IMR-90 (cell line): ENCODE data around the gene ADARB2. TPM values are rescaled to one million over a fixed set of nuclear protein-coding genes. Genes with fewer than 3 reads are reported as not detected.

ENCODE experiments used
- ATAC-seq: fragments of 200-7000 bp; cut with Tn5 transposase; 2 replicates; pipeline ENCODE4 v1.9.1; 2020; ENCODE audit warnings: low read depth, mild to moderate bottlenecking, moderate library complexity
- BruUV-seq: library from RNA; stranded (reverse); fragments of 400-500 nt; replicated peaks from 2 replicates; lab custom pipeline; 2021; lab: Mats Ljungman, UMichigan
- CTCF ChIA-PET: fragments of 300-600 bp; formaldehyde crosslinking; extraction: SDS; loops from one replicate; lab custom pipeline; 2021; ENCODE audit warnings: antibody characterized with exemption; lab: Yijun Ruan, JAX
- POLR2A ChIA-PET: fragments of 300-600 bp; sonication (Branson Sonifier 250); formaldehyde crosslinking; loops from one replicate; lab custom pipeline; 2022; ENCODE audit warnings: antibody characterized with exemption; ENCODE audit not compliant: unreplicated experiment; lab: Charles Lee
- DNase-seq: peaks from one replicate; pipeline ENCODE4 v3.0.0; 2013
- H2AFZ ChIP-seq: replicated peaks from 2 replicates; pipeline ENCODE3; 2013; ENCODE audit warnings: low read length, mild to moderate bottlenecking; ENCODE audit not compliant: poor library complexity
- H2AK5ac ChIP-seq: 2 replicates; pipeline ENCODE4 v1.6.1; 2013; ENCODE audit warnings: low read depth, low read length, inconsistent platforms
- H2AK9ac ChIP-seq: replicated peaks from 2 replicates; pipeline ENCODE3; 2013; ENCODE audit warnings: mild to moderate bottlenecking, low read depth, low read length, moderate library complexity; ENCODE audit not compliant: poor library complexity
- H2BK120ac ChIP-seq: 2 replicates; pipeline ENCODE4 v1.6.1; 2013; ENCODE audit warnings: low read depth, low read length, inconsistent platforms
- H2BK15ac ChIP-seq: 3 replicates; pipeline ENCODE4 v1.6.1; 2013; ENCODE audit warnings: low read depth, low read length, inconsistent platforms
- H2BK20ac ChIP-seq: 2 replicates; pipeline ENCODE4 v1.6.1; 2013; ENCODE audit warnings: low read depth, mild to moderate bottlenecking, inconsistent platforms, low read length, moderate library complexity
- H2BK5ac ChIP-seq: 2 replicates; pipeline ENCODE4 v1.6.1; 2013; ENCODE audit warnings: mild to moderate bottlenecking, low read depth, low read length, inconsistent platforms; ENCODE audit not compliant: poor library complexity, severe bottlenecking
- H3K14ac ChIP-seq: replicated peaks from 2 replicates; pipeline ENCODE4 v1.6.1; 2013; ENCODE audit warnings: low read depth, low read length, inconsistent platforms
- H3K18ac ChIP-seq: 2 replicates; pipeline ENCODE4 v1.6.1; 2013; ENCODE audit warnings: low read depth, low read length, control low read depth
- H3K23ac ChIP-seq: 2 replicates; pipeline ENCODE4 v1.6.1; 2013; ENCODE audit warnings: low read depth, low read length, inconsistent platforms
- H3K27ac ChIP-seq: 2 replicates; pipeline ENCODE4 v1.5.1; 2013; ENCODE audit warnings: mild to moderate bottlenecking, control low read depth, low read length; ENCODE audit not compliant: insufficient read depth
- H3K27me3 ChIP-seq: 2 replicates; pipeline ENCODE4 v1.6.1; 2013; ENCODE audit warnings: low read length; ENCODE audit not compliant: control insufficient read depth, insufficient read depth
- H3K36me3 ChIP-seq: 2 replicates; pipeline ENCODE4 v1.6.1; 2013; ENCODE audit warnings: low read length, mixed read lengths; ENCODE audit not compliant: control insufficient read depth, insufficient read depth
- H3K4ac ChIP-seq: 2 replicates; pipeline ENCODE4 v1.6.1; 2013; ENCODE audit warnings: low read depth, low read length, inconsistent platforms
- H3K4me1 ChIP-seq: 2 replicates; pipeline ENCODE4 v1.6.1; 2013; ENCODE audit warnings: low read length, mixed read lengths; ENCODE audit not compliant: control insufficient read depth, insufficient read depth
- H3K4me2 ChIP-seq: 2 replicates; pipeline ENCODE4 v1.6.1; 2013; ENCODE audit warnings: low read depth, mild to moderate bottlenecking, control low read depth, low read length, moderate library complexity
- H3K4me3 ChIP-seq: 2 replicates; pipeline ENCODE4 v1.5.1; 2013; ENCODE audit warnings: low read depth, mild to moderate bottlenecking, control low read depth, low read length, moderate library complexity; ENCODE audit not compliant: insufficient read depth
- H3K56ac ChIP-seq: 2 replicates; pipeline ENCODE4 v1.6.1; 2013; ENCODE audit warnings: low read length, inconsistent platforms; ENCODE audit not compliant: insufficient read depth; ENCODE audit errors: extremely low read depth
- H3K79me1 ChIP-seq, 2 experiments: 2 replicates each; pipeline ENCODE4 v1.6.1; 2013; ENCODE audit warnings: low read length in 2 of 2, inconsistent platforms in 1 of 2, low read depth in 1 of 2
- H3K9ac ChIP-seq: 2 replicates; pipeline ENCODE4 v1.6.1; 2013; ENCODE audit warnings: low read depth, low read length, control low read depth
- H3K9me1 ChIP-seq: 2 replicates; pipeline ENCODE4 v1.6.1; 2013; ENCODE audit warnings: low read length, inconsistent platforms; ENCODE audit not compliant: insufficient read depth
- H3K9me3 ChIP-seq: 2 replicates; pipeline ENCODE4 v1.6.1; 2013; ENCODE audit warnings: low read length; ENCODE audit not compliant: control insufficient read depth, insufficient read depth
- H4K20me1 ChIP-seq: 2 replicates; pipeline ENCODE4 v1.6.1; 2013; ENCODE audit warnings: low read length, inconsistent platforms; ENCODE audit not compliant: insufficient read depth
- H4K5ac ChIP-seq: 2 replicates; pipeline ENCODE4 v1.6.1; 2013; ENCODE audit warnings: mild to moderate bottlenecking, low read depth, low read length, control low read depth
- H4K8ac ChIP-seq, 2 experiments: 2 replicates each; pipeline ENCODE4 v1.6.1; 2013; ENCODE audit warnings: low read depth in 2 of 2, low read length in 2 of 2, control low read depth in 1 of 2, inconsistent platforms in 1 of 2
- H4K91ac ChIP-seq: 2 replicates; pipeline ENCODE4 v1.6.1; 2013; ENCODE audit warnings: low read depth, low read length, inconsistent platforms; ENCODE audit not compliant: insufficient read depth
- CHD1 ChIP-seq: IDR thresholded peaks from 2 replicates; pipeline ENCODE4 v1.6.1; 2012; ENCODE audit warnings: low read depth, low read length, improper control_type of control experiment
- CTCF ChIP-seq: conservative IDR thresholded peaks from 2 replicates; pipeline ENCODE4 v1.5.1; 2012; ENCODE audit warnings: mild to moderate bottlenecking, low read depth, low read length, improper control_type of control experiment
- ELK1 ChIP-seq: fragments of 150-350 bp; IDR thresholded peaks from 2 replicates; pipeline ENCODE4 v1.6.1; 2016; ENCODE audit warnings: low read depth, mild to moderate bottlenecking, low read length, moderate library complexity, borderline replicate concordance
- FOS ChIP-seq: fragments of 150-350 bp; IDR thresholded peaks from 2 replicates; pipeline ENCODE4 v1.6.1; 2016; ENCODE audit warnings: low read depth, low read length
- MAFK ChIP-seq: IDR thresholded peaks from 2 replicates; pipeline ENCODE4 v1.6.1; 2012; ENCODE audit warnings: low read depth, low read length, improper control_type of control experiment
- MAZ ChIP-seq: IDR thresholded peaks from 2 replicates; pipeline ENCODE4 v1.6.1; 2012; ENCODE audit warnings: low read depth, mild to moderate bottlenecking, low read length, improper control_type of control experiment, moderate library complexity, borderline replicate concordance
- MXI1 ChIP-seq: IDR thresholded peaks from 2 replicates; pipeline ENCODE4 v1.6.1; 2012; ENCODE audit warnings: low read depth, mild to moderate bottlenecking, low read length, moderate library complexity, borderline replicate concordance
- NFE2L2 ChIP-seq: fragments of 150-350 bp; IDR thresholded peaks from 2 replicates; pipeline ENCODE4 v1.6.1; 2016; ENCODE audit warnings: low read depth, mild to moderate bottlenecking, low read length
- POLR2A ChIP-seq: IDR thresholded peaks from 2 replicates; pipeline ENCODE4 v1.6.1; 2012; ENCODE audit warnings: mild to moderate bottlenecking, low read depth, low read length
- RAD21 ChIP-seq: IDR thresholded peaks from 2 replicates; pipeline ENCODE4 v1.6.1; 2012; ENCODE audit warnings: low read length, improper control_type of control experiment
- RCOR1 ChIP-seq: IDR thresholded peaks from 2 replicates; pipeline ENCODE4 v1.6.1; 2012; ENCODE audit warnings: mild to moderate bottlenecking, low read length, improper control_type of control experiment; ENCODE audit not compliant: insufficient replicate concordance
- RFX5 ChIP-seq: IDR thresholded peaks from 2 replicates; pipeline ENCODE4 v1.8.0; 2012; ENCODE audit warnings: low read depth, mild to moderate bottlenecking, low read length, moderate library complexity
- SMC3 ChIP-seq: fragments of 150-350 bp; IDR thresholded peaks from 2 replicates; pipeline ENCODE4 v1.6.1; 2016; ENCODE audit warnings: low read depth, mild to moderate bottlenecking, antibody characterized with exemption, low read length, moderate library complexity
- USF2 ChIP-seq: fragments of 150-350 bp; IDR thresholded peaks from 2 replicates; pipeline ENCODE4 v1.6.1; 2017; ENCODE audit warnings: mild to moderate bottlenecking, antibody characterized with exemption, low read length, low read depth
- WGBS, 2 experiments: methylation state at CpG; one replicate each; pipeline versions ENCODE4 v1.1.5 to v1.1.7; 2013; ENCODE audit warnings: missing lambda C conversion rate in 2 of 2; ENCODE audit not compliant: insufficient read length in 1 of 2; ENCODE audit errors: extremely low coverage in 2 of 2; 5-methylcytosine and 5-hydroxymethylcytosine counted together
- dilution Hi-C: fragments of 300-500 bp; cut with HindIII; formaldehyde crosslinking; loops from one replicate; pipeline ENCODE4 v1.14.3; 2018; ENCODE audit warnings: low sequenced_read_pairs; ENCODE audit not compliant: unreplicated experiment
- in situ Hi-C: fragments of 300-500 bp; cut with MboI; formaldehyde crosslinking; loops from 3 replicates; pipeline ENCODE4 v1.14.3; 2019; ENCODE audit warnings: low sequenced_read_pairs, inconsistent platforms, mixed read lengths
- intact Hi-C: fragments of 100-400 bp; cut with micrococcal nuclease; formaldehyde crosslinking; loops from 2 replicates; pipeline ENCODE4 v1.10.0; 2022
- polyA plus RNA-seq, 3 experiments: library from polyadenylated mRNA; depleted of rRNA; stranded (reverse); fragments of >200 nt; gene quantifications; 2 replicates each; pipeline ENCODE4 v1.2.3, GENCODE V29; 2012; ENCODE audit warnings: low replicate concordance in 1 of 3
- total RNA-seq: library from RNA; depleted of rRNA; stranded (reverse); fragments of >200 nt; gene quantifications from 2 replicates; pipeline ENCODE4 v1.2.3, GENCODE V29; 2012

ADARB2 gene
- total and polyA plus RNA-seq, 2 of the 4 experiments (the other 2 are of a cell fraction) = not detected

GRCh38 chr10:1548146-1548545 lies 189.2 kb downstream of the ADARB2 start:
- no peak overlapping the region for H3K27ac ChIP-seq
- no peaks in the 10 kb centered on the region for H4K20me1 ChIP-seq
- no peak overlapping the region for H4K5ac ChIP-seq
- H3K36me3 ChIP-seq = no peaks in the 10 kb centered on the region
- H3K18ac ChIP-seq = no peak overlapping the region
- no peaks in the 10 kb centered on the region for H3K4me1 ChIP-seq
- ChIA-PET POLR2A (no interaction called here), CTCF (no interaction called here)
- BruUV-seq = no TSS peak
- in situ Hi-C loops = no loop called here
- H3K9me3 ChIP-seq = peaks cover 55% of the 10 kb centered on the region
- intact Hi-C loops = no loop called here
- no peak overlapping the region for H2AFZ ChIP-seq
- no peak overlapping the region for H3K14ac ChIP-seq
- no peaks in the 10 kb centered on the region for H3K79me1 ChIP-seq
- H3K9ac ChIP-seq = no peak overlapping the region
- H2BK20ac ChIP-seq = no peak overlapping the region
- no peak overlapping the region for H2AK5ac ChIP-seq
- no peak overlapping the region for H4K8ac ChIP-seq
- TF ChIP-seq ELK1 (no peak), RFX5 (no peak), MXI1 (no peak), CHD1 (no peak), CTCF (no peak), USF2 (no peak), MAZ (no peak), NFE2L2 (no peak), FOS (no peak), RAD21 (no peak), RCOR1 (no peak), SMC3 (no peak), POLR2A (no peak), MAFK (no peak)
- no peak overlapping the region for H4K91ac ChIP-seq
- H2BK5ac ChIP-seq = no peak overlapping the region
- H3K4me3 ChIP-seq = no peak overlapping the region
- ATAC-seq (no peak), DNase-seq (no peak)
- dilution Hi-C loops = no loop called here
- no peaks in the 10 kb centered on the region for H3K9me1 ChIP-seq
- no peak overlapping the region for H3K23ac ChIP-seq
- no peaks in the 10 kb centered on the region for H3K27me3 ChIP-seq
- H2BK120ac ChIP-seq = no peak overlapping the region
- no peak overlapping the region for H3K4me2 ChIP-seq
- H2AK9ac ChIP-seq = no peak overlapping the region
- WGBS, 2 experiments = 77% methylated on average over 3 of the region's 7 CpGs; no CpG with 5 or more reads in 1 of the 2 experiments
- H3K4ac ChIP-seq = no peak overlapping the region
- no peak overlapping the region for H3K56ac ChIP-seq
- no peak overlapping the region for H2BK15ac ChIP-seq
